Stimulated activated naive CD8-positive, alpha-beta T cell treated with anti-CD3 and anti-CD28 coated beads, Interleukin-15, Interleukin-2, amounts not matched to agents 100 ng/mL and 50 ng/mL, for 24 hours (primary cell): ENCODE results near the gene UCHL5.

Experiments used
- H3K27ac Mint-ChIP-seq: one replicate; pipeline ENCODE4 v1.8.0; 2021; ENCODE audit warnings: mild to moderate bottlenecking, mixed read lengths
- H3K27me3 Mint-ChIP-seq: one replicate; pipeline ENCODE4 v1.8.0; 2021; ENCODE audit warnings: mixed read lengths
- H3K36me3 Mint-ChIP-seq: one replicate; pipeline ENCODE4 v1.8.0; 2021; ENCODE audit warnings: low read depth, mixed read lengths
- H3K4me1 Mint-ChIP-seq: one replicate; pipeline ENCODE4 v1.8.0; 2021; ENCODE audit warnings: low read depth, mixed read lengths
- H3K4me3 Mint-ChIP-seq: one replicate; pipeline ENCODE4 v1.8.0; 2021; ENCODE audit warnings: mild to moderate bottlenecking, mixed read lengths
- H3K9me3 Mint-ChIP-seq: one replicate; pipeline ENCODE4 v1.8.0; 2021; ENCODE audit warnings: mixed read lengths

UCHL5 gene, protein sequence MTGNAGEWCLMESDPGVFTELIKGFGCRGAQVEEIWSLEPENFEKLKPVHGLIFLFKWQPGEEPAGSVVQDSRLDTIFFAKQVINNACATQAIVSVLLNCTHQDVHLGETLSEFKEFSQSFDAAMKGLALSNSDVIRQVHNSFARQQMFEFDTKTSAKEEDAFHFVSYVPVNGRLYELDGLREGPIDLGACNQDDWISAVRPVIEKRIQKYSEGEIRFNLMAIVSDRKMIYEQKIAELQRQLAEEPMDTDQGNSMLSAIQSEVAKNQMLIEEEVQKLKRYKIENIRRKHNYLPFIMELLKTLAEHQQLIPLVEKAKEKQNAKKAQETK

DNA sequence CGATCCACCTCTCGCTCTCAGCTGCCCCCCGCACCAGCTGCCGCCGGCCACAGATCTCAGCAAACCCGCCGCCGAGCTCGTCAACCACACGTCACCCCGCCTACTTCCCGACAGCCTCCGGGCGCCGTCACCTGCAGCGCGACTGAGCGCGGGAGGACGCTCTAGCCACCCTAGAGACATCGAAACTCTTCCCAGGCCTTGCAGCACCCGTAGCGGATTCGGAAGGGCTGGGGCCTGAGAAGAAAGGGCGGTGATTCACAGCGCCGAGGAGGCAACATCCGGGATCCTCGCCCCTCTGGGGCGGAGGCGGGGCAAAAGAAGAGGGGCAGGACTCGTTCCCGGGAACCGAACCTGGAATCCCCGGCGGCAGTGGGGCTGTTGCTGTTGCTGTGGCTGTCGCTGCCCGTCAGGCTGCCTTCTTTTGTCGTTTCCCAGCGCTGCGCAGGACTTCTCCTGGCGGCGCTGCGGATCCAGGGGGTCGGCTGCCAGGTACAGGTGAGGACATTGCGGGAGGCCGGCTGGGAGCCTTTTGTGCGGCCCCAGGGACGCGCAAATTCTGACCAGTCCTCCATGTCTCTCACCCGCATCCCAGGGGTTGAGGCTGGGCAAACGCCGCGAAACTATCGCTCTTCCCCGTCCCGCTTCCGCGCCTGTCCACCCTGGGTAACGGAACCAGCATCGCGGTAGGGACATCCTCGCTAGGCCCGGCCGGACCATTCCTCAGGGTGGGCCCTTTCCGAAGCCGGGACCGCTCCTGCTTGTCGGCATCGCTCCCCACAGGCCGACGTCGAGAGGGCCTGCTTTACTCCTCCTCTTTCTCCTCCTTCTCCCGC lies at the start of gene UCHL5, which contains the start of gene RO60:
Gene UCHL5, minus strand, starts transcription at position 79 of the 833 bp plus-strand sequence. CDS start 100 bp downstream, outside the sequence.
Gene RO60, plus strand, starts transcription at position 331 of the 833 bp plus-strand sequence. CDS start 9,443 bp downstream, outside the sequence.
- Mint-ChIP-seq H3K9me3 (no peaks in the 10 kb centered on the region), H3K36me3 (peaks cover 32% of the 10 kb centered on the region), H3K4me3 (peak within 1 kb of the TSS; percentile 93), H3K4me1 (peaks cover 64% of the 10 kb centered on the region), H3K27ac (peak within 1 kb of the TSS; percentile 99), H3K27me3 (no peaks in the 10 kb centered on the region)

DNA sequence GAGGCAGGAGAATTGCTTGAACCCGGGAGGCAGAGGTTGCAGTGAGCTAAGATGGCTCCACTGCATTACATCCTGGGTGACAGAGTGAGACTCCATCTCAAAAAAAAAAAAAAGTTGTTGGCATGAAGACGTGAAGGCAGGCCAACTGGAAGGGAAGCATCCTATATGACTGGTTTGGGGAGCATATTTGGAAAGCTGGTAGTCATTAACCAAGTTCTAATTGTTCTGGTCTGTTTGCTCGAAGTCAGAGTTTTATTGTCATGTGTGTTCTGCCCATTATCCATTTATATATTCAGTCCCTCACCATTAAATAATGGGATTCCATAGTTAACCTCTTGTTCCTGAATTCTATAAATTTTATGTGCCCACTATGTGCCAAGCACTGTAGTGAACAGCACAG lies 49.3 kb upstream of the UCHL5 start:
- Mint-ChIP-seq H3K27me3 (no peaks in the 10 kb centered on the region), H3K36me3 (no peaks in the 10 kb centered on the region), H3K4me1 (peaks cover 14% of the 10 kb centered on the region), H3K9me3 (no peaks in the 10 kb centered on the region), H3K27ac (no peak overlapping the region), H3K4me3 (no peak overlapping the region)

DNA sequence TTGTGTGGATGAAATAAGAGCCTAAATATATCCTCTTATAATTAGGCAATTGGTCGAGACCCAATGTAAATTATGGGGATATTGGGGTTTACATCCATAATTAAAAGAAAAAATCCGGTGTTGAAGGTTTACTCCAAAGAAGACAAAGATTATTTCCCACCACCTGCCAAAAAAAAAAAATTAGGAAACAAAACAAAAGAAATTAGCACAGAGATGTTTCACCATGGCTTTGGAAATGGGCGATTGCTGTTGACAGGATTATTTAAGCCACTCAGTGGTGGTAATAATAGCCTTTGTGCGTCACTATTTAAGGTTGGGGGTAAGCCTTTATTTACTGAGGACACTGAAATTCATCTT lies 46.6 kb upstream of the UCHL5 start:
- Mint-ChIP-seq H3K27ac (peak overlapping the region; percentile 82), H3K9me3 (no peaks in the 10 kb centered on the region), H3K36me3 (peaks cover 4% of the 10 kb centered on the region), H3K27me3 (no peaks in the 10 kb centered on the region), H3K4me3 (peak overlapping the region; percentile 96), H3K4me1 (peaks cover 24% of the 10 kb centered on the region)

DNA sequence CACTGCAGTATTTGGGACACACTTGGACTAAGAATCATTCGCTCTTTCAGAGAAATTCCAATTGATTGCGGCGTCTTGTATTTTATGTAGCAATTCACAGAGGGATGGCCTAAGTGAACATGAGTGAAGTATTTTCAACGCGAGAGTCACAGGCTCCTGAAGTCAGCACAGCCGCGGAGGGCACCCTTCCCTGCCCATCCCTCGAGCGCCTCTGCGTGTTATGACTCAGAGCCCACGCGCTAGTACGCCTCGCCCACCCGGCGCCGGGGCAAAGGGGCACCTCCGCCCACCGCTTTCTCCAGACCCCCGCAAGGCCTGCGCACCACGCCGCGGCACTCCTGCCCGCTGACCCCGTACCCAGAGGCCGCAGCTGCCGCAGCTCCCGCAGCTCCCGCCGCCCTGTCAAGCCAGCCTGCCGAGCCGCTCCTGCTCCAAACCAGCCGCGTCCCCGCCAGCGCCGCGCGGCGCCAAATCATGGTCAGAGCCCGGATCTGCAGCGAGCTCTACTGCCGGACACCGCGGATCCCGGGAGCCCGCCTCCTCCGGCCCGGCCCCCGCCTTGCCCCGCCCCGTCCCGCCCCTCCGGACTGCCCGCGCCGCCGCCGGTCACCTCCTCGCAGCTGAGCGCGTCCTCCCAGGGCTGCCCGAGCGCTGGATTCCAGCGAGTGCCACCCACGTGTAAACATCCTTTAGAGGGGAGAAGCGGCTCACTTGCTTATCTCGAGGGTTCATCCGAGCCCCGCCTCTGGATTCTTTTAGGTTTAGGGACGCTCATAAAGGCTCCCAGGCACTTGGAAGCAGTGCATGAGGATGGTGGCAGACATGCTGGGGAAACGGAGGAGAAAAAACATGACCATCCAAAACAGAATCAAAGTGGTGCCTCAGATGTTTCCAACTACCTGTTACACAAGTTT lies 46.0 kb upstream of the UCHL5 start, which contains the start of gene GLRX2:
Gene GLRX2, minus strand, starts transcription at position 508 of the 914 bp plus-strand sequence. Its CDS starts 32 bp downstream, at position 476.
- Mint-ChIP-seq H3K4me1 (peaks cover 24% of the 10 kb centered on the region), H3K4me3 (peak within 1 kb of the TSS; percentile 96), H3K36me3 (peaks cover 4% of the 10 kb centered on the region), H3K9me3 (no peaks in the 10 kb centered on the region), H3K27me3 (no peaks in the 10 kb centered on the region), H3K27ac (peak within 1 kb of the TSS; percentile 82)

DNA sequence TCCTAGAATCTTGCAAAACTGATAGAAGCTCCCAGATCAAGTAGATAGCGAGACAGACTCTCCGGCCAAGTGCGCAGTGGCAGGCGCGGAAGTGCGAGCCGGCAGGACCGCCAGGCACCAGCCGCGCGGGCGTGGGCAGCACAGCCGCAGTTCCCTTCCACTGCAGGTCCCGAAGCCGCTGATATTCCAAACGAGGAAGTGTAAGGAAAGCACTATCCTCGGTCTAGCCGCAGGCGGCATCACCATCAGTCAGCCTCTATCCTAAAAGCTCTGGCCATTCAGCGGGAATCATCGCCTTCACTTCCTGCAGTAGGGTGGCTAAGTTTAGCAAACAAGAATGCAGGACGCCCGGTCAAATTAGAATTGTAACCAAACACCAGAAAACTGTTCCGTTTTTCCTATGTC lies 45.3 kb upstream of the UCHL5 start:
- Mint-ChIP-seq H3K36me3 (peaks cover 4% of the 10 kb centered on the region), H3K27ac (peak overlapping the region; percentile 70), H3K4me1 (peaks cover 24% of the 10 kb centered on the region), H3K27me3 (no peaks in the 10 kb centered on the region), H3K9me3 (no peaks in the 10 kb centered on the region), H3K4me3 (peak overlapping the region; percentile 96)

DNA sequence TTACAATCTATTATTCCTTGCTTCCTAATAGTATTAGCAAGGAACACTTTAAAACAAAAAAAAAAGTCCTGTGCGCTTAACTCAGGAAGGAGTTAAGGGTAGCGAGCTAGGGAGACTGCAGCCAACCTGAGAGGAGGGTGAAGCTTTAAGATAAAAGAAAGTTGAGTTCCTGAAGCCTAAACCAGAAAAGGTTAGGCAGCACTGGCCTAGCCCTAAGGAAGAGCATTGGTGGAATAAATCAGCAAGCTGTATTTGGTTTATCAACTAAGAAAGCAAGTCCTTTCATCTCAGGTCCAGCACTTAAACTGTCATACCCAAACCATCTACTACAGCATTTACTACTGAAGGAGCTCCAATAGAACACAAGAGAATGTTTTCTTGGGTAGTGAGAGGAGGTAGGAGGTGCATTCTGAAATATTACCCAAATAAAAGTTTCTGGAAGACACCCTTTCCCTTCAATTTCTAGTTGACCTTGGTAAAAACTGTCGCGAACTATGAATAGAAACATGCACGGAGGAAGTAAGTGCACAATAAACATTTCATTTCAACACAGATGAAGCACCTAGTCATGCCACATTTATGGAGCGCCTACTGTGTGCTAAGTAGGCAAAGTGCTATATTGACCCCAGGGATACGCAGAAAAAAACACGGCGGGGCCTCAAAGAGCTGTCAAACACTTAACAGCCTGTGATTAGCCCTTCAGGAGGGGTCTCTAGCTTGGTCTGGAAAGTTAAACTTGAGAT lies 44.8 kb upstream of the UCHL5 start:
- H3K4me3 Mint-ChIP-seq = peak overlapping the region; percentile 96
- H3K9me3 Mint-ChIP-seq = no peaks in the 10 kb centered on the region
- no peaks in the 10 kb centered on the region for H3K27me3 Mint-ChIP-seq
- H3K36me3 Mint-ChIP-seq = peaks cover 4% of the 10 kb centered on the region
- H3K4me1 Mint-ChIP-seq = peaks cover 24% of the 10 kb centered on the region
- peak overlapping the region; percentile 70 for H3K27ac Mint-ChIP-seq

DNA sequence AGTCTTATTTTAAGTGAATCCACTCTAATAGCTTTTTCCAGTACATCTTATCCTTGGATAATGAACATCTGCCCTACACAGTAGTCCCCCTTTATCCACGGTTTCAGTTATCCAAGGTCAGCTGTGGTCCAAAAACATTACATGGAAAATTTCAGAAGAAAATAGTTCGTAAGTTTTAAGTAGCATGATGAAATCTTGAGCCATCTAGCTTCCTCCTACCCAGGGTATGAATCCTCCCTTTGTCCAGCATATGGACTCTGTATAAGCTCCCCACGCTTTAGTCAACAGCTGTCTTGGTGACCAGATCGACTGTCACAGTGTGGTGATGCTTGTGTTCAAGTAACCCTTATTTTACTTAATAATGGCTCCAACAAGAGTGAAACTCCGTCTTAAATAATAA lies 43.5 kb upstream of the UCHL5 start:
- Mint-ChIP-seq H3K36me3 (peaks cover 9% of the 10 kb centered on the region), H3K9me3 (no peaks in the 10 kb centered on the region), H3K27me3 (no peaks in the 10 kb centered on the region), H3K27ac (no peak overlapping the region), H3K4me3 (no peak overlapping the region), H3K4me1 (peaks cover 24% of the 10 kb centered on the region)

DNA sequence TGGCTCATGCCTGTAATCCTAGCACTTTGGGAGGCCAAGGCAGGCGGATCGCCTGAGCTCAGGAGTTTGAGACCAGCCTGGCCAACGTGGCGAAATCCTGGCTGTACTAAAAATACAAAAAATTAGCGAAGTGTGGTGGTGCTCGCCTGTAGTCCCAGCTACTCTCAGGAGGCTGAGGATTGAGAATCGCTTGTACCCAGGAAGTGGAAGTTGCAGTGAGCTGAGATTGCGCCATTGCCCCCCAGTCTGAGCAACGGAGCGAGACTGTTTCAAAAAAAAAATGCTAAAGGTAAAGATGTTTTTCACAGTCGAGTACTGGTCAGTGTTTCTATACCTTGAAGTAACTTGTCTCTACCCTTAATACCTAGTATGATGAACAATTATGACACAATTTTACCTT lies 35.0 kb upstream of the UCHL5 start:
- Mint-ChIP-seq H3K27me3 (no peaks in the 10 kb centered on the region), H3K9me3 (no peaks in the 10 kb centered on the region), H3K36me3 (peaks cover 46% of the 10 kb centered on the region), H3K4me1 (no peaks in the 10 kb centered on the region), H3K27ac (no peak overlapping the region), H3K4me3 (no peak overlapping the region)

DNA sequence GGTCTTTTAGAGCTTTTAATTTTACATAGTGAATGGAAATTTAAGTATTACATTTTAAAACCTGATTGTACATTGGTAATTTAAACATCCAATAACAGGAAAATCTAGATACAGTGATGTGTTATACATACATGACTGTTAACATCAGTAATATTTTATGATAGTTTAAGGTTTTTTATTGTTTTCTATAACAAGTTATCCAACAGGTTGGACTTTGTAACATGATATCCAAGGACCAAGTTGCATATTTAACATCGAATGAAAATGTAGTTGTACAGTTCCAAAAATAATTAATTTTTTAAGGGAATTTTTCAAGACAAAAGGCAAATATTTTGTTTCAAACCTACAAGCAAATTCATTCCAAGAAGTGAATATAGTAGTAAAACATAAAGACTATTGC lies 31.7 kb upstream of the UCHL5 start:
- Mint-ChIP-seq H3K27ac (no peak overlapping the region), H3K36me3 (peaks cover 36% of the 10 kb centered on the region)

DNA sequence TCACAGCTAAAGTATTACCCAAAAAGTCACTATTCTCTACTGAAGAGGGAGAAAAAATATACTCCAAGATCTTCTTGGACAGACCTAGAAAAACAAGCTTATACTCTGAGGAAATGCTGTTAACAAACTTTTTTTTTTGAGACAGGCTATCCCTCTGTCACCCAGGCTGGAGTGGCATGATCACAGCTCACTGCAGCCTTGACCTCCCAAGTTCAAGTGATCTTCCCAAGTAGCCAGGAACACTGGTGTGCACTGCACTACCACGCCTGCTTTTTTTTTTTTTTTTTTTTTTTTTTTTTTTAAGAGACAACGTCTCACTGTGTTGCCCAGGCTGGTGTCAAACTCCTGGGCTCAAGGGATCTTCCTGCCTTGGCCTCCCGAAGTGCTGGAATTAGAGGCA lies 28.7 kb upstream of the UCHL5 start:
- H3K27me3 Mint-ChIP-seq = no peaks in the 10 kb centered on the region
- no peak overlapping the region for H3K4me3 Mint-ChIP-seq
- no peak overlapping the region for H3K27ac Mint-ChIP-seq
- H3K36me3 Mint-ChIP-seq = peaks cover 51% of the 10 kb centered on the region
- H3K4me1 Mint-ChIP-seq = no peaks in the 10 kb centered on the region
- no peaks in the 10 kb centered on the region for H3K9me3 Mint-ChIP-seq

More for the DNA sequence above, 31.7 kb upstream of the UCHL5 start:
- Mint-ChIP-seq H3K4me3 (no peak overlapping the region), H3K9me3 (no peaks in the 10 kb centered on the region), H3K4me1 (no peaks in the 10 kb centered on the region), H3K27me3 (no peaks in the 10 kb centered on the region)

DNA sequence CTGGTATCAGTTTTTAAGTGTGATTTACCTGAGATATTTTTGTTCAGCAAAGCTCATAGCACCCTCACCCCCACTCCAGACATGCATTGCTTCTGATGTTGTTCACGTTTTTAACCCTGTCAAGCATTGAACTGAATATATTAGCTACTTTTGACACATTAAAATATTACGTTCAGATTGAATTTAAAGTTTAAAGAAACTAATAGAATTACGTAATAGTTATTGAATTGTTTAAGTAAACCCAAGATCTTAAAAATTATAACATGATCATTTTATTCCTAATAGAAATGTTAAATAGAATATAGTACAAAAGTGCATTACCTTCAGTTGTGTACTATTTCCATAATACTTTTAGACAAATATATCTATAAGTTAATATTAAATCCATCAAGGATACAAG lies 27.2 kb upstream of the UCHL5 start:
- no peaks in the 10 kb centered on the region for H3K27me3 Mint-ChIP-seq
- no peak overlapping the region for H3K4me3 Mint-ChIP-seq
- H3K27ac Mint-ChIP-seq = no peak overlapping the region
- H3K9me3 Mint-ChIP-seq = no peaks in the 10 kb centered on the region
- peaks cover 62% of the 10 kb centered on the region for H3K36me3 Mint-ChIP-seq
- no peaks in the 10 kb centered on the region for H3K4me1 Mint-ChIP-seq

DNA sequence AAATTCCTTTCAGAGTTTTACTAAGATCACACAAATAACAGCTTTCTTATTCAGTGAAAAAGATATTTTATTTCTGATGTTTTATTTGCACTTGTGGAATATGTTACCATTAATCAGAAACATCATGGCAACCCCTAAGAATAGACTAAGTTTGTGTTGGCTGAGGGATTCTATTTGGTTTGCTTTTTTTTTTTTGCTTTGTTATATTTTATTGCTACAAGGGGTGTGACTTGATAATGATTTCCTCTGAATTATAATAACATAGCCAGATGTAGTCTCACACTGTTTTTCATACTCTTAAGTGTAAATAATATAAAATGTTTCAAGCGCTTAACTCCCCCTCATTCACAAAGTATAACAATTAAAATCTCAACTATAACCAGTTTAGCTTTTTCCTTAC lies 26.1 kb upstream of the UCHL5 start:
- Mint-ChIP-seq H3K4me1 (no peaks in the 10 kb centered on the region), H3K4me3 (no peak overlapping the region), H3K36me3 (peaks cover 66% of the 10 kb centered on the region), H3K27ac (no peak overlapping the region), H3K27me3 (no peaks in the 10 kb centered on the region), H3K9me3 (no peaks in the 10 kb centered on the region)

DNA sequence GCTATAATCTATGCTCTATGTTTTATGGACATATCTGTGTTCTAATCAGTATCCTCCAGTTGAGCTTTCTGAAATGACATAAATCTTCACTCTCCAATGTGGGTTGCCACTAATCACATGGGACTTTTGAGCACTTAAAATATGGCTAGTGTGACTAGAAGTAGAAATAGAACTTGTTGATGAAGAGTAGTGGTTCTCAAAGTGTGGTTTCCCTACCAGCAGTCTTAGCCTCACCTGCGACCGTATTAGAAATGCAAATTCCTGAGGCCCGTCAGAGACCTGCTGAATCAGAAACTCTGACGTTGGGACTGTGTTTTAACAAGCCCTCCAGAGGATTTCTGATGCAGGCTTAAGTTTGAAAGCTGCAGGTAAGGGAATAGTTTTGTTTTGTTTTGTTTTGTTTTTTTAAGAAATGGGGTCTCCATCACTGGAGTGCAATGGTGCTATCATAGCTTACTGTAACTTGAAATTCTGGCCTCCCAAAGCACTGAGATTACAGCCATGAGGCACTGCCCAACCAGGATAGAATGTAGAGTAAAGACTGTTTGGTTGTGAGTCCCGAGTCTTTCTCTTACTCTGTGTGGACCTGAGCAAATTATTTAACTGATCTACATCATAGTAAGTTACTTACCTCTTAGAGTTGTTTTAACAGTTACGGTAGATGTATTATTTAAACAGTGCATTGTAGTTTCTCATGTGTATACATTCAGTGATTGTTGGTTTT lies 24.4 kb upstream of the UCHL5 start:
- no peak overlapping the region for H3K27ac Mint-ChIP-seq
- no peak overlapping the region for H3K4me3 Mint-ChIP-seq
- H3K4me1 Mint-ChIP-seq = no peaks in the 10 kb centered on the region
- peaks cover 72% of the 10 kb centered on the region for H3K36me3 Mint-ChIP-seq
- no peaks in the 10 kb centered on the region for H3K27me3 Mint-ChIP-seq
- no peaks in the 10 kb centered on the region for H3K9me3 Mint-ChIP-seq
